ENCODE data around the gene ZBTB20.

Gene ZBTB20

GRCh38 chr3:114698146-114699105, 448.7 kb downstream of the ZBTB20 start:
- DNase-seq, result no peak
- H2BK5ac ChIP-seq (ENCODE audit: low read depth, low read length, poor library complexity, severe bottlenecking), result no peak overlapping the region
- no peak overlapping the region for H2AFZ ChIP-seq (ENCODE audit: low read depth, low read length)
- no peak overlapping the region for H3K27ac ChIP-seq (ENCODE audit: low read length, poor library complexity, severe bottlenecking)
- no peak overlapping the region for H3K14ac ChIP-seq (ENCODE audit: low read length in 2 of 2)
- no peak overlapping the region for H2BK15ac ChIP-seq (ENCODE audit: low read depth, poor library complexity, severe bottlenecking)
- H3K4me1 ChIP-seq (ENCODE audit: control insufficient read depth, insufficient read depth, low read depth, low read length), result no peaks in the 10 kb centered on the region
- H4K91ac ChIP-seq (ENCODE audit: low read length), result no peak overlapping the region
- H2BK12ac ChIP-seq (ENCODE audit: low read length in 2 of 2), result no peak overlapping the region
- no peak overlapping the region for H2BK120ac ChIP-seq (ENCODE audit: low read depth, low read length)
- H3K4me2 ChIP-seq (ENCODE audit: low read length, poor library complexity, severe bottlenecking), result no peak overlapping the region
- H2AK5ac ChIP-seq (ENCODE audit: low read length, severe bottlenecking), result no peak overlapping the region
- no peak overlapping the region for H3K4ac ChIP-seq (ENCODE audit: low read depth in 1 of 2, low read length in 2 of 2)
- no peaks in the 10 kb centered on the region for H3K27me3 ChIP-seq (ENCODE audit: control insufficient read depth in 1 of 2, insufficient read depth in 1 of 2, low read length in 2 of 2)
- H3K79me1 ChIP-seq (replicated peaks; ENCODE audit: low read length, poor library complexity, severe bottlenecking), result peaks cover 10% of the 10 kb centered on the region
- no peaks in the 10 kb centered on the region for H3K36me3 ChIP-seq (ENCODE audit: control insufficient read depth in 1 of 2, insufficient read depth in 2 of 2, low read depth in 1 of 2, low read length in 2 of 2)
- H3K4me3 ChIP-seq (ENCODE audit: insufficient read depth in 1 of 2, low read depth in 1 of 2, low read length in 2 of 2), result no peak overlapping the region
- no peak overlapping the region for H3K9ac ChIP-seq (ENCODE audit: low read length)
- H4K8ac ChIP-seq (ENCODE audit: low read length), result no peak overlapping the region
- no peaks in the 10 kb centered on the region for H3K9me3 ChIP-seq (ENCODE audit: control insufficient read depth, low read length)
- 50% methylated on average over 2 of the region's 5 CpGs for WGBS
- no peak overlapping the region for H3K18ac ChIP-seq (ENCODE audit: low read depth in 1 of 2, low read length in 2 of 2)
- H3K23ac ChIP-seq (ENCODE audit: low read length in 2 of 2), result no peak overlapping the region

- Histone ChIP-seq H2BK12ac (ENCODE audit: low read length in 2 of 2) (no peak overlapping the region), H4K8ac (ENCODE audit: low read length) (no peak overlapping the region), H3K27ac (ENCODE audit: low read length, poor library complexity, severe bottlenecking) (no peak overlapping the region), H3K23ac (ENCODE audit: low read length in 2 of 2) (no peak overlapping the region), H3K79me1 (replicated peaks; ENCODE audit: low read length, poor library complexity, severe bottlenecking) (peaks cover 10% of the 10 kb centered on the region), H3K27me3 (ENCODE audit: control insufficient read depth in 1 of 2, insufficient read depth in 1 of 2, low read length in 2 of 2) (no peaks in the 10 kb centered on the region), H3K4me2 (ENCODE audit: low read length, poor library complexity, severe bottlenecking) (no peak overlapping the region), H3K4me3 (ENCODE audit: insufficient read depth in 1 of 2, low read depth in 1 of 2, low read length in 2 of 2) (no peak overlapping the region), H3K9ac (ENCODE audit: low read length) (no peak overlapping the region), H2AFZ (ENCODE audit: low read depth, low read length) (no peak overlapping the region), H2BK5ac (ENCODE audit: low read depth, low read length, poor library complexity, severe bottlenecking) (no peak overlapping the region), H3K18ac (ENCODE audit: low read depth in 1 of 2, low read length in 2 of 2) (no peak overlapping the region), H3K9me3 (ENCODE audit: control insufficient read depth, low read length) (no peaks in the 10 kb centered on the region), H2BK120ac (ENCODE audit: low read depth, low read length) (no peak overlapping the region), H3K4ac (ENCODE audit: low read depth in 1 of 2, low read length in 2 of 2) (no peak overlapping the region), H4K91ac (ENCODE audit: low read length) (no peak overlapping the region), H2BK15ac (ENCODE audit: low read depth, poor library complexity, severe bottlenecking) (no peak overlapping the region), H3K4me1 (ENCODE audit: control insufficient read depth, insufficient read depth, low read depth, low read length) (no peaks in the 10 kb centered on the region), H2AK5ac (ENCODE audit: low read length, severe bottlenecking) (no peak overlapping the region), H3K36me3 (ENCODE audit: control insufficient read depth in 1 of 2, insufficient read depth in 2 of 2, low read depth in 1 of 2, low read length in 2 of 2) (no peaks in the 10 kb centered on the region), H3K14ac (ENCODE audit: low read length in 2 of 2) (no peak overlapping the region)
- WGBS, result no CpG with 5 or more reads among the region's 4 CpGs
- DNase-seq, result peak; percentile 8
Measured at GRCh38 chr3:114697401-114697800, 449.7 kb downstream of the ZBTB20 start.

- Histone ChIP-seq H3K9ac (ENCODE audit: low read length) (no peak overlapping the region), H3K4me2 (ENCODE audit: low read length, poor library complexity, severe bottlenecking) (no peak overlapping the region)
- WGBS, result no CpG with 5 or more reads among the region's 1 CpG
Measured at GRCh38 chr3:114694251-114694650, 452.8 kb downstream of the ZBTB20 start.

GRCh38 chr3:114691871-114692270, 455.2 kb downstream of the ZBTB20 start:
- Histone ChIP-seq H3K4ac (ENCODE audit: low read depth in 1 of 2, low read length in 2 of 2) (no peak overlapping the region), H2BK12ac (ENCODE audit: low read length in 2 of 2) (no peak overlapping the region), H4K8ac (ENCODE audit: low read length) (no peak overlapping the region), H3K9me3 (ENCODE audit: control insufficient read depth, low read length) (no peaks in the 10 kb centered on the region), H3K36me3 (ENCODE audit: control insufficient read depth in 1 of 2, insufficient read depth in 2 of 2, low read depth in 1 of 2, low read length in 2 of 2) (no peaks in the 10 kb centered on the region), H3K27ac (ENCODE audit: low read length, poor library complexity, severe bottlenecking) (no peak overlapping the region), H2BK5ac (ENCODE audit: low read depth, low read length, poor library complexity, severe bottlenecking) (no peak overlapping the region), H3K18ac (ENCODE audit: low read depth in 1 of 2, low read length in 2 of 2) (no peak overlapping the region), H3K4me2 (ENCODE audit: low read length, poor library complexity, severe bottlenecking) (no peak overlapping the region), H3K79me1 (replicated peaks; ENCODE audit: low read length, poor library complexity, severe bottlenecking) (peaks cover 9% of the 10 kb centered on the region), H3K14ac (ENCODE audit: low read length in 2 of 2) (no peak overlapping the region), H4K91ac (ENCODE audit: low read length) (no peak overlapping the region), H3K9ac (ENCODE audit: low read length) (no peak overlapping the region), H2AFZ (ENCODE audit: low read depth, low read length) (no peak overlapping the region), H3K4me3 (ENCODE audit: insufficient read depth in 1 of 2, low read depth in 1 of 2, low read length in 2 of 2) (no peak overlapping the region), H3K4me1 (ENCODE audit: control insufficient read depth, insufficient read depth, low read depth, low read length) (no peaks in the 10 kb centered on the region), H2BK120ac (ENCODE audit: low read depth, low read length) (no peak overlapping the region), H2AK5ac (ENCODE audit: low read length, severe bottlenecking) (no peak overlapping the region), H2BK15ac (ENCODE audit: low read depth, poor library complexity, severe bottlenecking) (no peak overlapping the region), H3K23ac (ENCODE audit: low read length in 2 of 2) (no peak overlapping the region), H3K27me3 (ENCODE audit: control insufficient read depth in 1 of 2, insufficient read depth in 1 of 2, low read length in 2 of 2) (no peaks in the 10 kb centered on the region)
- 81% methylated on average over 2 of the region's 3 CpGs for WGBS
- DNase-seq, result no peak

More at GRCh38 chr3:114694251-114694650, 452.8 kb downstream of the ZBTB20 start:
- no peak overlapping the region for H3K4me3 ChIP-seq (ENCODE audit: insufficient read depth in 1 of 2, low read depth in 1 of 2, low read length in 2 of 2)
- no peaks in the 10 kb centered on the region for H3K27me3 ChIP-seq (ENCODE audit: control insufficient read depth in 1 of 2, insufficient read depth in 1 of 2, low read length in 2 of 2)
- H3K4me1 ChIP-seq (ENCODE audit: control insufficient read depth, insufficient read depth, low read depth, low read length), result no peaks in the 10 kb centered on the region
- H4K8ac ChIP-seq (ENCODE audit: low read length), result no peak overlapping the region
- peaks cover 9% of the 10 kb centered on the region for H3K79me1 ChIP-seq (replicated peaks; ENCODE audit: low read length, poor library complexity, severe bottlenecking)
- H3K9me3 ChIP-seq (ENCODE audit: control insufficient read depth, low read length), result no peaks in the 10 kb centered on the region
- no peak overlapping the region for H3K23ac ChIP-seq (ENCODE audit: low read length in 2 of 2)
- no peak overlapping the region for H2BK120ac ChIP-seq (ENCODE audit: low read depth, low read length)
- no peak overlapping the region for H4K91ac ChIP-seq (ENCODE audit: low read length)
- no peak overlapping the region for H3K4ac ChIP-seq (ENCODE audit: low read depth in 1 of 2, low read length in 2 of 2)
- H3K36me3 ChIP-seq (ENCODE audit: control insufficient read depth in 1 of 2, insufficient read depth in 2 of 2, low read depth in 1 of 2, low read length in 2 of 2), result no peaks in the 10 kb centered on the region
- H2AFZ ChIP-seq (ENCODE audit: low read depth, low read length), result no peak overlapping the region
- H3K18ac ChIP-seq (ENCODE audit: low read depth in 1 of 2, low read length in 2 of 2), result no peak overlapping the region
- no peak overlapping the region for H2BK15ac ChIP-seq (ENCODE audit: low read depth, poor library complexity, severe bottlenecking)
- no peak for DNase-seq
- no peak overlapping the region for H3K27ac ChIP-seq (ENCODE audit: low read length, poor library complexity, severe bottlenecking)
- H2BK12ac ChIP-seq (ENCODE audit: low read length in 2 of 2), result no peak overlapping the region
- no peak overlapping the region for H3K14ac ChIP-seq (ENCODE audit: low read length in 2 of 2)
- no peak overlapping the region for H2BK5ac ChIP-seq (ENCODE audit: low read depth, low read length, poor library complexity, severe bottlenecking)
- H2AK5ac ChIP-seq (ENCODE audit: low read length, severe bottlenecking), result no peak overlapping the region
